Astrocyte (in vitro differentiated cells and primary cell): ENCODE measurements around the gene PUDP. TPM values are rescaled to one million over a fixed set of nuclear protein-coding genes. Genes with fewer than 3 reads are reported as not detected.
"Not testable (repeated sequence)": the region's sequence is repeated elsewhere in the genome, so short reads cannot be mapped to it uniquely, and the experiment has no call there.

ENCODE experiments used
- DNase-seq: peaks from one replicate; pipeline ENCODE4 v3.0.0-alpha.2; 2010; ENCODE audit warnings: low read depth
- FAIRE-seq: peaks from 2 replicates; lab custom pipeline; 2011; peaks lifted over from hg19 to GRCh38; lab: Jason Lieb, UNC
- H2AFZ ChIP-seq: 2 replicates; pipeline ENCODE4 v1.6.0; 2012; ENCODE audit warnings: low read depth, low read length, inconsistent platforms
- H3K27ac ChIP-seq: 2 replicates; pipeline ENCODE4 v1.5.1; 2011; ENCODE audit warnings: low read depth, low read length, inconsistent platforms
- H3K27me3 ChIP-seq: 2 replicates; pipeline ENCODE4 v1.6.0; 2011; ENCODE audit warnings: low read length, inconsistent platforms; ENCODE audit not compliant: insufficient read depth
- H3K36me3 ChIP-seq: 2 replicates; pipeline ENCODE4 v1.5.1; 2011; ENCODE audit warnings: low read length, inconsistent platforms; ENCODE audit not compliant: insufficient read depth
- H3K4me1 ChIP-seq: 2 replicates; pipeline ENCODE4 v1.5.1; 2011; ENCODE audit warnings: low read length, inconsistent platforms; ENCODE audit not compliant: insufficient read depth
- H3K4me2 ChIP-seq: 2 replicates; pipeline ENCODE4 v1.6.0; 2012; ENCODE audit warnings: low read length, inconsistent platforms
- H3K4me3 ChIP-seq: 2 replicates; pipeline ENCODE4 v1.5.1; 2011; ENCODE audit warnings: low read depth, mild to moderate bottlenecking, low read length, inconsistent platforms; ENCODE audit not compliant: insufficient read depth
- H3K79me2 ChIP-seq: 2 replicates; pipeline ENCODE4 v1.6.0; 2012; ENCODE audit warnings: mild to moderate bottlenecking, low read length, inconsistent platforms; ENCODE audit not compliant: insufficient read depth
- H3K9ac ChIP-seq: 2 replicates; pipeline ENCODE4 v1.6.0; 2012; ENCODE audit warnings: mild to moderate bottlenecking, low read length, inconsistent platforms
- H3K9me3 ChIP-seq: 2 replicates; pipeline ENCODE4 v1.5.1; 2012; ENCODE audit warnings: low read depth, mild to moderate bottlenecking, low read length, inconsistent platforms; ENCODE audit not compliant: insufficient read depth
- H4K20me1 ChIP-seq: 2 replicates; pipeline ENCODE4 v1.6.0; 2012; ENCODE audit warnings: low read length, inconsistent platforms; ENCODE audit not compliant: insufficient read depth
- H3K27ac Mint-ChIP-seq: one replicate; pipeline ENCODE4 v1.8.0; 2021; ENCODE audit warnings: mild to moderate bottlenecking, mixed read lengths; ENCODE audit not compliant: unreplicated experiment
- H3K27me3 Mint-ChIP-seq: one replicate; pipeline ENCODE4 v1.8.0; 2021; ENCODE audit warnings: low read depth, mixed read lengths; ENCODE audit not compliant: unreplicated experiment
- H3K36me3 Mint-ChIP-seq: one replicate; pipeline ENCODE4 v1.8.0; 2021; ENCODE audit warnings: low read depth, mixed read lengths; ENCODE audit not compliant: unreplicated experiment
- H3K4me1 Mint-ChIP-seq: one replicate; pipeline ENCODE4 v1.8.0; 2021; ENCODE audit warnings: low read depth, mixed read lengths; ENCODE audit not compliant: unreplicated experiment
- H3K4me3 Mint-ChIP-seq: one replicate; pipeline ENCODE4 v1.8.0; 2021; ENCODE audit warnings: mild to moderate bottlenecking, moderate library complexity, mixed read lengths; ENCODE audit not compliant: unreplicated experiment
- H3K9me3 Mint-ChIP-seq: one replicate; pipeline ENCODE4 v1.8.0; 2021; ENCODE audit warnings: mild to moderate bottlenecking, mixed read lengths; ENCODE audit not compliant: unreplicated experiment
- CTCF ChIP-seq: IDR thresholded peaks from 2 replicates; pipeline ENCODE4 v1.5.1; 2011; ENCODE audit warnings: low read depth, mild to moderate bottlenecking, inconsistent platforms, low read length, moderate library complexity; ENCODE audit not compliant: insufficient read depth
- EZH2 ChIP-seq: IDR thresholded peaks from 2 replicates; pipeline ENCODE4 v1.6.1; 2012; ENCODE audit warnings: mild to moderate bottlenecking, low read length, inconsistent platforms; ENCODE audit not compliant: insufficient read depth
- total RNA-seq: library from RNA; stranded (reverse); gene quantifications from 2 replicates; pipeline ENCODE4 v1.2.1, GENCODE V29; 2021

The PUDP gene
- total RNA-seq, 1 donor from 2014 or later, result 21.8 TPM

DNA sequence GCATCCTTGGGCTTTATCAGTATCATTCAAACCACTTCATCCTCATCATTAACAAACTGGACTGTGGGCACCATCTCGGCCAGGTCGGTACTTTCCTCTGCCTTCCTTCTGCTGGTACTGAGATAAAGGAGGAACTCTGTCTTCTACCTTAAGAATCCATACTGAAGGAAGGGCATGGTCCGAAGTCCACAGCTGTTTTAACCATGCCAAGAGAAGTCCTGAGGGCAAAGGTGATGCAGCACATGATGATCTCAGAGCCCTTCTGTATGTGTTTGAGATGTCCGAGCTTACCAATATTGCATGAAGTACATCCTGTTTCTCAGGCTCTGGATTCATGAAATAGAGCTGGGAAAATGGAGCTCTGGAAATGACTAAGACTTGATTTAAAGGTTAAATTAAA, 126.0 kb downstream of the PUDP start:
- no peak for DNase-seq
- H3K4me3 Mint-ChIP-seq, result no peak overlapping the region
- Histone ChIP-seq H2AFZ (no peak overlapping the region), H4K20me1 (no peaks in the 10 kb centered on the region), H3K9ac (no peak overlapping the region), H3K4me1 (no peaks in the 10 kb centered on the region), H3K27me3 (no peaks in the 10 kb centered on the region), H3K79me2 (no peaks in the 10 kb centered on the region), H3K4me2 (no peak overlapping the region), H3K27ac (no peak overlapping the region), H3K36me3 (no peaks in the 10 kb centered on the region), H3K9me3 (no peaks in the 10 kb centered on the region), H3K4me3 (no peak overlapping the region)
- H3K36me3 Mint-ChIP-seq, result no peaks in the 10 kb centered on the region
- no peak for FAIRE-seq
- no peaks in the 10 kb centered on the region for H3K27me3 Mint-ChIP-seq
- H3K27ac Mint-ChIP-seq, result no peak overlapping the region
- TF ChIP-seq EZH2, result no peak
- no peak for TF ChIP-seq CTCF
- no peaks in the 10 kb centered on the region for H3K4me1 Mint-ChIP-seq
- H3K9me3 Mint-ChIP-seq, result peaks cover 2% of the 10 kb centered on the region

- no peak for DNase-seq
- H3K27me3 ChIP-seq, result no peaks in the 10 kb centered on the region
- no peaks in the 10 kb centered on the region for H3K9me3 ChIP-seq
- Mint-ChIP-seq H3K27me3 (no peaks in the 10 kb centered on the region), H3K4me3 (no peak overlapping the region), H3K4me1 (no peaks in the 10 kb centered on the region), H3K36me3 (no peaks in the 10 kb centered on the region), H3K27ac (no peak overlapping the region), H3K9me3 (no peaks in the 10 kb centered on the region)
- H3K4me1 ChIP-seq, result no peaks in the 10 kb centered on the region
- H3K4me3 ChIP-seq, result no peak overlapping the region
- H3K79me2 ChIP-seq, result no peaks in the 10 kb centered on the region
- H3K27ac ChIP-seq, result no peak overlapping the region
- H3K36me3 ChIP-seq, result no peaks in the 10 kb centered on the region
- FAIRE-seq, result peak; percentile 39
- no peaks in the 10 kb centered on the region for H4K20me1 ChIP-seq
- no peak overlapping the region for H2AFZ ChIP-seq
- no peak for TF ChIP-seq EZH2
- TF ChIP-seq CTCF, result no peak
- H3K4me2 ChIP-seq, result no peak overlapping the region
- H3K9ac ChIP-seq, result no peak overlapping the region
Observed at GRCh38 chrX:7019555-7019954, 128.4 kb downstream of the PUDP start.

DNA sequence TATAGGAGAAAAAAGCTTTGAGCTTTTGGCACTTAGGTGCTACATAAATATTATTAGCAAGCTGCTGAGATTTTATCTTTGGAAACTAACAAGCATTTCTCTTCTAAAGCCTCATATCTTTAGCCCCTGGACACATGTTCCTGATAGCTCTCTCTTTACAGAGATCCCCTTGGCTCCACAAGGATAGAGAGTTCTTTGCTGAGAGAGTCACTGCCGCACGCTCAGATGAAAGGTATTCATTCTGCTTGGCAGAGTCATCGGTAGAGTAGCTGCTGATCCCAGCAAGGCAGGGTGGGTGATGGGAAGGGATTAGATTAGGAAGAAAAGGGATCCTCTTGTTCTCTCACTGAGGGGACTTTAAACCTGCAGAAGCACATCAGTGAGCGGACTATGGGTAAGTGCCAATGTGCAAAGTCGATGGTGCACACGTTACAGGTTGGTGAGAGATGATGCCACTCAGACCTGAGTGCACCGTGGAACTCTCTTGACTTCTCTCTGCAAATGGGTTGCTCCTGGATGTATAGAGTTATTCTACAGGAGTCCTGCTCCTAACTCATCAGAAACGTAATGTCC, 135.6 kb downstream of the PUDP start:
- H3K9me3 Mint-ChIP-seq, H3K27me3 Mint-ChIP-seq, H3K27ac Mint-ChIP-seq, H3K4me3 ChIP-seq, H3K9ac ChIP-seq, H2AFZ ChIP-seq, H4K20me1 ChIP-seq, H3K4me3 Mint-ChIP-seq, H3K4me1 ChIP-seq, H3K36me3 ChIP-seq, H3K36me3 Mint-ChIP-seq, H3K79me2 ChIP-seq, H3K27me3 ChIP-seq, H3K27ac ChIP-seq, H3K4me2 ChIP-seq, H3K9me3 ChIP-seq: not testable (repeated sequence)
- H3K4me1 Mint-ChIP-seq, result peaks cover 11% of the 10 kb centered on the region
- DNase-seq, result peak; percentile 6
- FAIRE-seq, result peak; percentile 100

- H2AFZ ChIP-seq, H3K79me2 ChIP-seq, FAIRE-seq, H3K4me3 Mint-ChIP-seq, H3K27ac ChIP-seq, H4K20me1 ChIP-seq, H3K4me3 ChIP-seq, H3K9me3 ChIP-seq, H3K9ac ChIP-seq, H3K27me3 ChIP-seq, H3K27me3 Mint-ChIP-seq, H3K9me3 Mint-ChIP-seq, H3K4me2 ChIP-seq, DNase-seq, H3K27ac Mint-ChIP-seq, H3K36me3 Mint-ChIP-seq, H3K4me1 ChIP-seq, H3K36me3 ChIP-seq: not testable (repeated sequence)
- peaks cover 11% of the 10 kb centered on the region for H3K4me1 Mint-ChIP-seq
Observed at GRCh38 chrX:7010897-7011296, 137.1 kb downstream of the PUDP start.

- not testable (repeated sequence) for H3K79me2 ChIP-seq, H3K4me2 ChIP-seq, H3K27me3 Mint-ChIP-seq, H3K9me3 Mint-ChIP-seq, FAIRE-seq, H2AFZ ChIP-seq, H3K36me3 Mint-ChIP-seq, DNase-seq, H3K9ac ChIP-seq, H3K4me1 ChIP-seq, H3K4me3 ChIP-seq, H3K4me3 Mint-ChIP-seq, H3K36me3 ChIP-seq, H3K27ac Mint-ChIP-seq, H4K20me1 ChIP-seq, H3K27ac ChIP-seq, H3K4me1 Mint-ChIP-seq, H3K27me3 ChIP-seq, H3K9me3 ChIP-seq
Observed at GRCh38 chrX:7007328-7007727, 140.6 kb downstream of the PUDP start.
